Endothelial cell of umbilical vein (primary cell): ENCODE data around the gene METAP1. TPM values are rescaled to one million over a fixed set of nuclear protein-coding genes. Genes with fewer than 3 reads are reported as not detected.

Source experiments
- BruUV-seq: library from RNA; stranded (reverse); fragments of 400-500 nt; replicated peaks from 2 replicates; lab custom pipeline; 2021; lab: Mats Ljungman, UMichigan
- CTCF ChIA-PET: fragments of 300-600, 350-600 bp; sonication (Branson Sonifier 250); formaldehyde crosslinking; loops from one replicate; lab custom pipeline; 2021; ENCODE audit warnings: antibody characterized with exemption, inconsistent platforms; lab: Charles Lee
- POLR2A ChIA-PET: fragments of 300-600, 350-600 bp; sonication (Branson Sonifier 250); formaldehyde crosslinking; loops from one replicate; lab custom pipeline; 2021; ENCODE audit warnings: antibody characterized with exemption, inconsistent platforms; lab: Charles Lee
- DNase-seq: peaks from one replicate; pipeline ENCODE4 v3.0.0-alpha.2; 2011; ENCODE audit warnings: low read depth, low spot score
- FAIRE-seq: peaks from 2 replicates; lab custom pipeline; 2011; peaks lifted over from hg19 to GRCh38; lab: Jason Lieb, UNC
- H2AFZ ChIP-seq: 2 replicates; pipeline ENCODE4 v1.6.0; 2012; ENCODE audit warnings: low read depth, low read length, control low read depth, inconsistent platforms
- H3K27ac ChIP-seq: 2 replicates; pipeline ENCODE4 v1.5.1; 2011; ENCODE audit warnings: low read depth, mild to moderate bottlenecking, control low read depth, low read length, moderate library complexity; ENCODE audit not compliant: insufficient read depth
- H3K27me3 ChIP-seq, 2 experiments: 2 replicates each; pipeline versions ENCODE4 v1.6.0 to v1.6.1; 2011; ENCODE audit warnings: low read length in 2 of 2, mixed read lengths in 1 of 2; ENCODE audit not compliant: control insufficient read depth in 2 of 2, insufficient read depth in 2 of 2
- H3K36me3 ChIP-seq, 2 experiments: 2 replicates in 1 of 2; 3 replicates in 1 of 2; pipeline ENCODE4 v1.5.1; 2011; ENCODE audit warnings: low read length in 2 of 2, mild to moderate bottlenecking in 1 of 2, moderate library complexity in 1 of 2; ENCODE audit not compliant: control insufficient read depth in 2 of 2, insufficient read depth in 2 of 2; ENCODE audit errors: extremely low read depth in 1 of 2
- H3K4me1 ChIP-seq: 3 replicates; pipeline ENCODE4 v1.5.1; 2011; ENCODE audit warnings: mild to moderate bottlenecking, low read length; ENCODE audit not compliant: control insufficient read depth, insufficient read depth; ENCODE audit errors: extremely low read depth
- H3K4me2 ChIP-seq: 2 replicates; pipeline ENCODE4 v1.6.1; 2011; ENCODE audit warnings: low read length, control low read depth, mixed read lengths; ENCODE audit not compliant: insufficient read depth
- H3K4me3 ChIP-seq, 3 experiments: fragments of 200-600 bp in 1 of 3; sonication (generic), shearing (Covaris generic) in 1 of 3; replicated peaks in 1 of 3; 2 replicates each; pipeline ENCODE4 v1.5.1; 2011 to 2016; ENCODE audit warnings: control low read depth in 3 of 3, low read length in 3 of 3, mild to moderate bottlenecking in 2 of 3, inconsistent platforms in 1 of 3, low read depth in 1 of 3, moderate library complexity in 1 of 3; ENCODE audit not compliant: insufficient read depth in 1 of 3
- H3K79me2 ChIP-seq: 2 replicates; pipeline ENCODE4 v1.6.0; 2012; ENCODE audit warnings: low read length, inconsistent platforms; ENCODE audit not compliant: control insufficient read depth, insufficient read depth
- H3K9ac ChIP-seq: replicated peaks from 2 replicates; pipeline ENCODE3; 2011; ENCODE audit warnings: low read length, control low read depth; ENCODE audit not compliant: insufficient read depth; ENCODE audit errors: extremely low read depth
- H3K9me1 ChIP-seq: replicated peaks from 3 replicates; pipeline ENCODE4 v1.6.0; 2011; ENCODE audit warnings: mild to moderate bottlenecking, low read length; ENCODE audit not compliant: control insufficient read depth, insufficient read depth; ENCODE audit errors: extremely low read depth
- H3K9me3 ChIP-seq: replicated peaks from 2 replicates; pipeline ENCODE4 v1.5.1; 2012; ENCODE audit warnings: low read length, inconsistent platforms; ENCODE audit not compliant: control insufficient read depth, insufficient read depth
- H4K20me1 ChIP-seq: replicated peaks from 2 replicates; pipeline ENCODE3; 2011; ENCODE audit warnings: mild to moderate bottlenecking, low read length; ENCODE audit not compliant: control insufficient read depth, insufficient read depth; ENCODE audit errors: extremely low read depth
- CTCF ChIP-seq, 2 donors: IDR thresholded peaks; 1 replicate in 1 of 2; 2 replicates in 1 of 2; pipeline ENCODE4 v1.5.1; 2011; ENCODE audit warnings: low read length in 2 of 2, mild to moderate bottlenecking in 2 of 2, moderate library complexity in 2 of 2, control low read depth in 1 of 2, inconsistent platforms in 1 of 2, low read depth in 1 of 2; ENCODE audit not compliant: insufficient read depth in 1 of 2; ENCODE audit errors: extremely low read depth in 1 of 2
- GATA2 ChIP-seq: IDR thresholded peaks from 2 replicates; pipeline ENCODE4 v1.7.0; 2011; ENCODE audit warnings: low read depth, mild to moderate bottlenecking, moderate library complexity, mixed read lengths, low read length; ENCODE audit not compliant: insufficient read length, insufficient read depth
- JUN ChIP-seq: IDR thresholded peaks from 2 replicates; pipeline ENCODE4 v1.6.1; 2011; ENCODE audit warnings: borderline replicate concordance, low read depth; ENCODE audit not compliant: insufficient read length, insufficient read depth
- MAX ChIP-seq: IDR thresholded peaks from 2 replicates; pipeline ENCODE4 v1.6.1; 2011; ENCODE audit not compliant: insufficient read depth, insufficient read length
- MYC ChIP-seq: IDR thresholded peaks from one replicate; pipeline ENCODE4 v1.6.1; 2011; ENCODE audit warnings: mild to moderate bottlenecking, low read depth, low read length
- POLR2A ChIP-seq: IDR thresholded peaks from 2 replicates; pipeline ENCODE4 v1.6.1; 2012; ENCODE audit warnings: low read depth, mild to moderate bottlenecking, control low read depth, low read length
- POLR2AphosphoS5 ChIP-seq: IDR thresholded peaks from 2 replicates; pipeline ENCODE4 v1.6.1; 2012; ENCODE audit warnings: low read depth, mild to moderate bottlenecking, control low read depth, low read length, moderate library complexity; ENCODE audit not compliant: insufficient read depth
- dilution Hi-C: fragments of 300-500 bp; cut with MboI; formaldehyde crosslinking; loops from one replicate; pipeline ENCODE4 v1.15.0; 2019; ENCODE audit warnings: low sequenced_read_pairs; ENCODE audit not compliant: extremely low pct_ligation_motif_present
- intact Hi-C: fragments of 100-400 bp; cut with micrococcal nuclease; formaldehyde crosslinking; loops from one replicate; pipeline ENCODE4 v1.10.0; 2022
- polyA plus RNA-seq, 4 experiments: library from polyadenylated mRNA; depleted of rRNA in 3 of 4; stranded (reverse) in 3 of 4; unstranded in 1 of 4; fragments of >200 nt; gene quantifications; 2 replicates each; pipeline versions ENCODE4 v1.2.1 to v1.2.3, GENCODE V29; 2011 to 2012; ENCODE audit warnings: missing spikeins in 1 of 4
- total RNA-seq: library from RNA; stranded (reverse); gene quantifications from 2 replicates; pipeline ENCODE4 v1.2.3, GENCODE V29; 2021

Gene METAP1
- total and polyA plus RNA-seq, 2 donors (not counting 3 experiments of a cell fraction or from before 2014, with no cell fraction given) = 26.4 to 39.8 TPM

DNA sequence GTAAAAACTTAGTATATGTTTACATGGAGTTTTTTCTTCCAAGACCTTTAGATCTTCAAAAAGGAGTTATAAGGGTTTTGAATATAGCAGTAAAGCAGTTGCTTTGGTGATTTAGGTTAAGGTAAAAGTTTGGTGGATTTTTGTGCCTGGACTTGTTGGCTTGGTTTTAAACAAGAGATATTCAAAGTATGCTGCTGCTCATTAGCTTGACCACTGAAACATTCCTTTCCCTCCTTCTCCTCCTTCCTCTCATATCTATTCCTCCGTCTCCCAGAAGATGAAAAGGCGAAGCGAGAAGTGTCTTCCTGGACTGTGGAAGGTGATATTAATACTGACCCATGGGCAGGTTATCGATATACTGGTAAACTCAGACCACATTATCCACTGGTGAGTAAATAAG lies 38.4 kb downstream of the METAP1 start:
- no peaks in the 10 kb centered on the region for H3K9me3 ChIP-seq
- DNase-seq = no peak
- no peak overlapping the region for H3K9ac ChIP-seq
- CTCF ChIA-PET = no interaction called here
- H2AFZ ChIP-seq = no peak overlapping the region
- H3K36me3 ChIP-seq = peaks cover 0 to 2% of the 10 kb centered on the region in 2 experiments
- FAIRE-seq = no peak
- intact Hi-C loops = no loop called here
- no peak for TF ChIP-seq MYC
- TF ChIP-seq GATA2 = no peak
- TF ChIP-seq POLR2A = no peak
- no peak for TF ChIP-seq CTCF (IDR thresholded peaks at IDR 0.05; ENCODE audit: extremely low read depth in 1 of 2, insufficient read depth in 1 of 2, low read depth in 1 of 2, low read length in 2 of 2)
- TF ChIP-seq JUN = no peak
- no peak for TF ChIP-seq MAX
- TF ChIP-seq POLR2AphosphoS5 = no peak
- no TSS peak for BruUV-seq
- H3K79me2 ChIP-seq = peaks cover 21% of the 10 kb centered on the region
- H4K20me1 ChIP-seq = no peaks in the 10 kb centered on the region
- POLR2A ChIA-PET = no interaction called here
- no peak overlapping the region for H3K27ac ChIP-seq
- H3K4me3 ChIP-seq = no peak overlapping the region
- dilution Hi-C loops = no loop called here
- H3K27me3 ChIP-seq = no peaks in the 10 kb centered on the region
- no peaks in the 10 kb centered on the region for H3K9me1 ChIP-seq
- no peaks in the 10 kb centered on the region for H3K4me1 ChIP-seq
- no peak overlapping the region for H3K4me2 ChIP-seq
